ENCODE results near the gene PITPNB.

Gene PITPNB

DNA sequence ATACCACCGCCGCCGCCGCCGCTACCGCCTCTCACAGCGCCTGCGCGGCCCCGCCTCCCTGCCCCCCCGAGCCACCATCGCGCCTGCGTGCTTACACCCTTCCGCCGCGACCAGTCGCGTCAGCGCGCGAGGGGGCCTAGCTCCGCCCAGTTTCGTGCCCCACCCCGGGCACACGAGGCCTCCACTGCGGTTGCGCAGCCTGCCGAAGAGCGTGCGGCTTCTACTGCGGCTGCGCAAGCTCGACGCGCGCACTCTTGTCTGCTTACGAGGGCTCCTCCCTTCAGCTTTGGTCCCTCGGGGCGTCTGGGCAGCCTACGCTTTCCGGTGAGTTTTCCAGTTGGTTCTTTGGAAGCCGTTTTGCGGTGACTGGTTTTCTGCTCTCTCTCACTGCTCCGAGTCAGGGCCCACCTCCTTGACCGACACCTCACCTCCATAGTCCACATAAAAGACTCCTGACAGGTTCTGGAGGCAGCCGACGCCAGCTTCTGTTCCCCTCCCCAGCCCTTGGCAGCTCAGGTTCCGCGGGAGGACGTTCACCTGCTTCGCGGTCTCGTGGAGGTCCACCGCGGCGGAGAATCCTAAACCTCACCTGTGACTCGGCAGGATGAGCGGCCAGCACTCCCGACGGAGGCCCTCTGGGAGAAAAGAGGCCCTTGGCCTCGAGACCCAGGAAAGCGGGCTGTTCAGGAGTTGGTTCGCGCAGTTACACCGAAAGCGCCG lies at the start of gene PITPNB:
TSS of gene PITPNB (minus strand) at position 35 of the 720 bp plus-strand sequence. CDS start 65 bp downstream, outside the sequence.
- DNase-seq (ENCODE audit: low read depth, low spot score), result peak; percentile 97

DNA sequence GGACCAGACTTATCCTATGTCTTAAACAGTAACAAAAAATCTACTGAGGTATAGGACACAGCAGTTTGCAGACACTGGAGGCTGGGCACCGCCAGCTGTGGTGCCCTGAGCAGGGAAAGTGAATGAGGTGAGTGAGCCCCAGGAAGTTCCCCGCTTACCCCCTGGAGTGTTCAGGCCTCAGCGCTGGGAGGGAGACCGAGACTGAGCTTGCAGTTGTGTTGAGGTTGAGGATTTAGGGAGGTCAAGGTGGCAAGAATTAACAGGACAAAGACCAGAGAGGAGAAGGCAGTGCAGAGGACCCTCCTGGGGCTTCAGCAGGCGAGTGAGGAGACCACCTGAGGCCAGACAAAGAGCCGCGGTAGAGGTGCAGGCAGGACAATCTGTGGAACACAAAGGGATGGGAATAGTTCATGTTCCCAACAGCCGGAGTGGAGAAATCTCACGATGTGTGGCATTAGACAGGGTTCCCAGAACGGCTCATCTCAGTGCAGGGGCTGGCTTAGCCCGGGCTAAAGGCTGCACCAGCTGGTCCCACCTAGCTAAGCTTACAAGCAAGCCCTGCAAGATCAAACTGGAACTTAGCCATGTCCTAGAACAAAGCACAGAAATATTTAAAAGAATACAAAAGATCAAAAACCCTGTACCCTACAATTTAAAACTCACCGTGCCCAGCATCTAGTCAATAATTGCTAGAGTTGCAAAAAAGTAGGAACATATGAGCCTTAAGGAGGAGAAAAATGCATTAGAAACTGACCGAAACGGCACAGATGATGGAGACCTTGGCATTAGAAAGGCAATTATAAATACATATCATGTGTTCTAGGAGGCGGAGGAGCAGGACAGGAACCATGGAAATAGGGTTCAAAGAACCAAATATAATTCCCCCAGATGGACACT lies 47.4 kb upstream of the PITPNB start:
- no peak for DNase-seq (ENCODE audit: low read depth, low spot score)

DNA sequence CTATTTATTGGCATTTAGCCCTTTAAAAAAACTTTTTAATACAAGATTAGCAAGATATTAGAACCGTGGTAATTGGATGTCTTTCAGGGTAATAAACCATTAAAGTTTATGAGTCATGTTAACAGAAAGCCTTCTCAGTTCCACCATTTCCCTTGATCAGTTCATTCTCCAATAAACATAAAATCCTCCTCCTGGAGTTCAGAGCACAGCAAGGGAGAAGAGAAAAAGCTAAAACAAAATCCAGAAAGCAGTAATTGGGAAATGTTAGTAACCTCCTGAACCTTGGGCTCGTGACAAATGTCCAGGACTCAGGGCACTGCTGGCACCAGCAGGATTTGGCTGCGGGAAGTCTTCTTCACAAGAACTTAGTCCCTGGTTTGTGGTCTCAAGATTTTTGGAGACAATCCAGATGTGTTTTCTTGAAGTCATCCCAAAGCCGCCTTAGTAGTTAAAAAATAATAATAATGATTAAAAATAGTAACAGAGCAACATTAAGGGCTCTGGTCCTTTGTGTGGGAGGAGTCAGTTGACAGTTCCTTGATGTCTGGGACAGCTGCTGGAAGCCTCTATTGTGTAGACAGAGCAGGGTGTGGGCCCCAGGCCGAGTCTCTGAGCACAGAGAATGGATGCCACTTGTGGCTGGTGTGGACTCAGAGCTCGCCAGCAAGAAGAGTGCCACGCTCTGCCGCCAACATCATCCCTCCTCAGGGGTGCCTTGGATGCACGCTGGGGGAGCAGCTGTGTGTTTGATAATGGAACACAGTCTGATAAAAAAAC lies 43.4 kb upstream of the PITPNB start:
- no peak for DNase-seq (ENCODE audit: low read depth, low spot score)

DNA sequence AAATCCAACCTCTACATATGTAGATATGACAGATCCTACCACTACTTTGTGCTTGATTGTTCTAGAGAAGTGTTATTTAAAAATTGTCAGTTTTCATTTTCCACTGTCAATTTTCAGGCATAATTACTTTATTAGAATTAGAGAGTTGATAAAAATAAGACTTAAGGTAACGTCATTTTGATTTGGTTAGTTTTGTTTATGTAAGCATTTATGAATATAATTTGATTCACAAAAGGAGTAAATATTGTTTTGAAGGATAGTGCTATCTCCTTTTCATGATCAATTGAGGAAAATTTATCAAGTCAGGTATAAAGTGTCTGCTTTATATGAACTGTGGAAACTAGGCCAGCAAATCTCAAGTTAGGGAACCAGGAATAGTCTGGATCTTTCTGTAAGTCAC lies 42.6 kb upstream of the PITPNB start:
- DNase-seq (ENCODE audit: low read depth, low spot score), result no peak

DNA sequence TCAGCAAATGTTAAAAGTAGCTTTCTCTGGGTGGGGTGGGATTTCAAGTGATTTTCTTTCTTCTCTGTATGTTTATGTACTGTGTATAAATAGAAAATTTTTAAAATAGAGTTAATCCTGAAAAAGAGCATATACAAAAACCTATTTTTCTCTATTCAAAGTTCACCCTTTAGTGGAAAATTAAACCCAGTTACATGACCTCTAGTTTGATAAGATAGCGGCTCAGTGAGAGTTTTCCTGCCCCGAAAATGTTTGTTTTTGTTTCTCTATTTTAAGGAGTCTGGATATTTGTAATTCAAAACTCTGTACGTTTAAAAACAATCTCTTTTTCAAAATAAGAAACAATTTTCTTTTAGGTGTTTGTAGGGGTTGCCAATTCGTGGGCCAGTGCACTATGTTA lies 42.1 kb upstream of the PITPNB start:
- DNase-seq (ENCODE audit: low read depth, low spot score), result no peak

DNA sequence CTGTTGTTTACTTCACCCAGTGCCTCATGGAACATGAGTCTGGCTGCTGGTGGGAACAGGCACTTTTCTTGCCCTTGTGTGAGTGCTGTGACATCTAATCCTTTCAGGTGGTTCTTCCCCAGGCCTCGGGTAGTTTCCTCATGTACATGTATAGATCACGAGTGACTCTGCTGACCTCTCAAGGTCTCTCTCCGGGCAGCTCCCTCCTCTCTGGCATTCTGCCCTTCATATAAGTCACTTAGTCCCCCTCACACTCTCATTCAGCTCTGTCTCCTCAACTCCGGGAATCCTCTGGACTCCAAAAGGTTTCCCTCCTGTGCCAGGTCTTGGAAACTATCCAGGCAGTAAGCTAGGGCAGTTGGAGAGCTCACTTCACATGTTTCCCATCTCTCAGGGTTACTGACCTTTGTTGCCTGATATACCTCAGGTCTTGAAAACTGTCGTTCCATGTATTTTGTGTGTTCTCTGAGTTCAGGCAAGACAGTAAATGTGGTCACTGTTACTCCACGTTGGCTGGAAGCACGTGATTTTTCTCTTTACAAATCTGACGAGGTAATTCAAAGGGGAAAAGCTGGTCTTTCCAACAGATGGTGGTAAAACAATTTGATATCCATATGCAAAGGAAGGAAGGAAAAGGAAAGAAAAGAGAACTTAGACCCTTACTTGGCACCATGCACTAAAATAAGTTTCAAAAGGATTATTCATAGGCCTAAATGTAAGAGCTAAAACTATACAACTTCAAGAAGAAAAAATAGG lies 40.5 kb upstream of the PITPNB start:
- no peak for DNase-seq (ENCODE audit: low read depth, low spot score)

DNA sequence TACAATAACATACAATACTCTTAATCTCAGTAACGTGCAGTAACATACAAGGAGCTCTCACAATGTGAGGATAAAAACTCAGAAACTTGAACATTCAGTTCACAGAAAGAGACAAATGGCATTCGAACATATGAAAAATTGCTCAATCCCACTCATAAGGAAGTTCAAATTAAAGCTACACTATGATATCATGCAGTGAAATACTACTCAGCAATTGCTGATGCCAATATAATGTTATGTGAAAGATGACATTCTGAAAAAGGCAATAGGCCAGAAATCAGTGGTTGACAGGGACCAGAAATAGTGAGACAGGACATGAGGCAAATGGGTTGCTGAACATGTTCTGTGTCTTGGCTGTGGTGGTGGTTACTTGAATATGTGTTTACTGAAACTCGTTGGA lies 33.7 kb upstream of the PITPNB start:
- no peak for DNase-seq (ENCODE audit: low read depth, low spot score)

DNA sequence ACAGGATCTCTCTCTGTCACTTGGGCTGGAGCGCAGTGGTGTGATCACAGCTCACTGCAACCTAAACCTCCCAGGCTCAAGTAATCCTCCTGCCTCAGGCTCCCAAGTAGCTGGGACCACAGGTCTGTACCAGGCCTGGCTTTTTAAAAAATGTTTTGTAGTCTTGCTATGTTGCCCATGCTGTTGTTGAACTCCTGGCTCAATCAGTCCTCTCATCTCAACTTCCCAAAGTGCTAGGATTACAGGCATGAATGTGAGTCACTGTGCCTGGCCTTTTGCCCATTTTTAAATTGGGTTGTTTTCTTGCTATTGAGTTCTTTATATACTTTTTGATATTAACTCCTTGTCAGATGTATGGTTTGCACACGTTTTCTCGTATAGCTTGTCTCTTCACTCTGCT lies 33.0 kb upstream of the PITPNB start:
- peak; percentile 25 for DNase-seq (ENCODE audit: low read depth, low spot score)

DNA sequence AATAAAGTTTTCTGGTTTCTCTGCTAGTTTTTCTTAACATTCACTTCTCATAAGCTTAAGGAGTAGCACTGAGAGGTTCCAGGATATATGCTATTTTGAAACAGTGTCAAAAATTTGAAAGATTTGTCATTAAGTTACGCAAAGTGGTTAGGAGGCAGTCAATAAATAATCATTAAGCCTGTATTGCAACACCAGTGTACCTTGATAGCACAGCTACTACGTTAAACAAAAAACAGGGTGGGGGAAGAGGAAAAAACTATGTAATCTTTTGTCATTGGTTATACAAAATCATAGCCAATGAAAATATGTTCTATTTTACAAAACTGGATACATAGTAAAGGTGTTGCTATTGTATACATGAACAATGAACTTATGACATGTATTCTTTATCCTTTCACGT lies 30.4 kb upstream of the PITPNB start:
- no peak for DNase-seq (ENCODE audit: low read depth, low spot score)

DNA sequence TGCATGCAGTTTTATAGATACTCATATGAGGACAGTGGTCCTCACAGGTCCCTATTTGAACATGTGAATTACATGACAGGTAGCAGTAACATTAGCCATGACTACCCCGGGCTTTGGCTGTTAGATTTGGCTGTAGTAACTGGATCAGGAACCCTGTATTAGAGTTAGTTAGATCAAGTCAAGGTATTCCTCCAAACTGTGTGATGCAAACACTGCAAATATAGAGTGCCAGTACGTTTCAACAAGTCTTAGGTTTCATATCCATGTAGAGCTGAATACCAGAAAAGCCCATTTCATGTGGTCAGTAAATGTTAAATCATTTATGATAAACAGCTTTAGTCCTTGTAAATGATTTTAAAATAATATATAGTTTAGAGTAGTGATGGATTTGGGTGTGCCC lies 29.5 kb upstream of the PITPNB start:
- DNase-seq (ENCODE audit: low read depth, low spot score), result no peak

DNA sequence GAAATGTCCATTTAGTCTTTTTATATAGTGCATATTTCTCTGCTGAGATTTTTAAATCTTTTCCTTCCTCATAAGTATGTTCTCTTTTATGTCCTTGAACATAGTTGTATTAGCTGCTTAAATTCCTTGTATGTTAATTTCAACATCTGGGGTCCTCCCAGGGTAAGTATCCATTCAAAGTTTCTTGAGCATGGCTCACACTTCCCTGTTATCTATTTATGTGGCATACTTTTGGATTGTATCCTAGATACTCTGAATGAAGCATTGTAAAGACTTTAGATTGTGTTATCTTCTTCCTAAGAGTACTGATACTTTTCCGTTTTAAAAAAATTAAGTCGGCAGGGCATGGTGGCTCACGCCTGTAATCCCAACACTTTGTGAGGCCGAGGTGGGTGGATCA lies 28.4 kb upstream of the PITPNB start:
- DNase-seq (ENCODE audit: low read depth, low spot score), result no peak

DNA sequence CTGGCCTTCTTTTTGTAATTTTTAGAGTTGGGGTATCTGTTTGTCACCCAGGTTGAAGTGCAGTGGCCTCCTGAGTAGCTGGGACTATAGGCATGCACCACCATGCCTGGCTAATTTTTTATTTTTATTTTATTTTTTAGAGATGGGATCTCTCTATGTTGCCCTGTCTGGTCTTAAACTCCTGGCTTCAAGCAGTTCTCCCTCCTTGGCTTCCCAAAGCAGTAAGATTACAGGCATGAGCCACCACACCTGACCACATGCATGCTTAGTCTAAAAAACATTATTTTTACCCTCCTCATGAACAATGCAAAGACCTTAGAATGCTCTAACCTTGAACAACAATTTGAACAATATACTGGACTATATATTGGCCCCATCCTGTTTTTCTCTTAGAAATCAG lies 22.1 kb upstream of the PITPNB start:
- DNase-seq (ENCODE audit: low read depth, low spot score), result no peak

DNA sequence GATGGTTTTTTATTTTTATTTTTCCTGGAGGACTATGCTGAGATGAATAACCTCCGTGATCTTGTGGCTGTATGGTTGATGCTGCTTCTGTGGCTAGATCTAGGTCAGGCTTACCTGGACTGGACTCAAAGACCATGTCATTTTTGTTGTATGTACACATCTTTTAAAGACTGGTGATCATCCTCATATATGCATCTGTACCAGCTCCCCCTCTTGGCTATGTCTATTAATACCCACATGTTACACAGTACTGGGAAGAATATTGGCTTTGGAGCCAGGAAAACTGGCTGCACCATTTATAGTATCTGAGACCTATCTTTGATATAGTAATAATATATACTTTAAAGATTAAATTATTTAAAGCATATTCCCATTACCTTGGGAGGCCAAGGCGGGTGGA lies 18.4 kb upstream of the PITPNB start:
- no peak for DNase-seq (ENCODE audit: low read depth, low spot score)

DNA sequence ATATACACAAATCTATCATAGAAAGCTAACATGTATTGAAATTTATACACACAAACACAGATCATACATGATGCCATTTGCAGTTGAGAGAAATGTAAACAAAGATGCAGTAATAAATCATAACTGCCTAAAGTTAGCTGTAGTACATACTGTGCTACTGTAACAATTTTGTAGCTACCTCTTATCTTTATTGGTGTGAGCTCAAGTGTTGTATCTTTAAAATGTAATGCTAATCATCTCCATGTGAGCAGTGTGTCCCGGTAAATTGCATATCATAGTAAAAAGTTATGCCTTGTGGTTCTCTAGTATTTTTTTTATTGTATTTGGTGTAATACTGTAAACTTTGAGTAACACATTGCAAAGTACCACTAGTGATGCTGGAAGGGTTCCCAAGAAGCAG lies 16.8 kb upstream of the PITPNB start:
- no peak for DNase-seq (ENCODE audit: low read depth, low spot score)

DNA sequence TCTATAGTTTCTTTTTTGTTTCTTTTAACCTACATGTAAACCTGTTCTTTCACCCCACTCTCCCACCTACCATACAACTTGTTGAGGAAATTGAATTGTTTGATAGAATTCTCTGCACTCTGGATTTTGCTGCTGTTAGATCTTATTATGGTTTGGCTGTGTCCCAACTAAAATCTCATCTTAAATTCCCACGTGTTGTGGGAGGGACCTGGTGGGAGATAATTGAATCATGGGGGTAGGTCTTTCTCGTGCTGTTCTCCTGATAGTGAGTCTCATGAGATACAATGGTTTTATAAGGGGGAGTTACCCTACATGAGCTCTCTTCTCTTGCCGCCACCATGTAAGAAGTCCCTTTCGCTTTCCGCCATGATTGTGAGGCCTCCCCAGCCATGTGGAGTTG lies 15.0 kb upstream of the PITPNB start:
- DNase-seq (ENCODE audit: low read depth, low spot score), result no peak

DNA sequence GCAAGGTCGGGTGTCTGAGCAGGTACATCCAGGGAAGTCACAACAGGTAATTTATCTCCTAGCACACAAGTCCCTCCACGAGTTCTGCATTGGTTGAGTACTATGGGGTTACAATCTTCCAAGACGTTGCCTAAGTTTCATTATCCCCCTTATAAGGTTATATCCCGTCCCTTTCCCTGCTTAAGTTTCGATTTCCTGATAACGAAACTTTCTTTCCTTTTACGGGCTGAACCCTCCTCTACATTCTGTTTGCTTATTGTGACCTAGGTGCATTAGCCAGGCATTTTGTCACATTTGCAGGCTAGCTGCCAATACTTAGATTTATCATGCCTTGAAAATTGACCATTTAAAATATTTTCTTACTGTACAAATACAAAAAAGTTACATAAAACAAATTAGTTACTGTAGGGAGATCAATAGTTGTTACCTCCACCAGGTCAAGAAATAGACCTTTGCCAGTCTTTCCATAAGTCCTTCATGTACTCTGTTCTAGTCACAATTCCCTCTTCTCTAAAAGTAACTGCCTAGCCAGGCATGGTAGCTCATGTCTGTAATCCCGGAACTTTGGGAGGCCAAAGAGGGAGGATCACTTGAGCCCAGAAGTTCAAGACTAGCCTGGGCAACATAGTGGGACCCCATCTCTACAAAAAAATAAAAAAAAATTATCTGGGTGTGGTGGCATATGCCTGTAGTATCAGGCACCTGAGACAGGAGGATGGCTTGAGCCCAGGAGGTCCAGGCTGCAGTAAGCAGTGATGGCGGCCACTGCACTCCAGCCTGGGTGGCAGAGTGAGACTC lies 14.3 kb upstream of the PITPNB start:
- no peak for DNase-seq (ENCODE audit: low read depth, low spot score)

DNA sequence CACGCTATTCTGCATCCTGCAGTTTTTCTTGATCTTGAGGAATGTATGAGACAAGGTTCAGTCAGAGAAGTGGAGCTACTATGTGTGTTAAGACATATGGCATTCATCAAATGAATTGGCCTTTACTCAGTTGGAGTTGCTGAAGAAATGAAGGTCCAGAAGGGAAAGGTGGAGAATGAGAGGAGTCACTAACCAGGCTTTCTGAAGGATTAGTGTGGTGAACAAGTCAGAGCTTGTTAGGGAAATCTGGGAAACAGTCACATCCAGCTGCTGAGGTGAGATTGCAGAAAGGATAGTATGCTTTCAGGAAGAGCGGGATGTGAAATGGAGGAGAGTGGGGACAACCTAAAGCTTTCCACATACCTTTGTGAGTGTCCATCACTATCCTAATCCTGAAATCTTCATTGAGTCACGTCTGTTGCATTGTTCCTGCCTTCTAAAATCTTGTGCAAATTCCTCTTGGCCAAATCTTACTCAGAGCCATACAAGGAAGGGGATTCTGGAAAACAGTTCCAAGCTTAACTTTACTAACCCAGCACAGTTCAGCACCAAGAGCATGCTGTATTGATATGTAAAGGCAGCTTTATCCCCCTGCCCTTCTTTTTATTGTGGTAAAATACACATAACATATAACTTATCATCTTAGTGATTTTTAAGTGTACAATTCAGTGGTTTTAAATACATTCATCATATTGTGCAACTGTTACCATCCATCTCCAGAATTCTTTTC lies 11.4 kb upstream of the PITPNB start:
- DNase-seq (ENCODE audit: low read depth, low spot score), result no peak

DNA sequence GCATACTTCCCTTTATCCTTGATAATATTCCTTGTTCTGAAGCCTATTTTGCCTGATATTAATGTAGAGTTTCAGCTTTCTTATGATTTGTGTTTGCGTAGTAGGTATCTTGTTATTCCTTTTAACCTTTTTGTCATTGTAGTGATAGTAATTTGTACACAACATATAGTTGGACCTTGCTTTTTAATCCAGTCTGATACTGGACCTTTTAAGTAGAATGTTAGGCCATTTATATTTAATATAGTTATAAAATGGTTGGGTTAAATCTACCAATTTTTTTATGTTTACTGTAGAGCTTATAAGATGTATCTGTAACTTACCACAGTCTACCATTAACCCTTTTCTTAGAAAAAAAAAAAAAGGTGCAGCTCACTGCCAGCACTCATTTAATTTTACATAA lies 8.6 kb upstream of the PITPNB start:
- DNase-seq (ENCODE audit: low read depth, low spot score), result no peak

DNA sequence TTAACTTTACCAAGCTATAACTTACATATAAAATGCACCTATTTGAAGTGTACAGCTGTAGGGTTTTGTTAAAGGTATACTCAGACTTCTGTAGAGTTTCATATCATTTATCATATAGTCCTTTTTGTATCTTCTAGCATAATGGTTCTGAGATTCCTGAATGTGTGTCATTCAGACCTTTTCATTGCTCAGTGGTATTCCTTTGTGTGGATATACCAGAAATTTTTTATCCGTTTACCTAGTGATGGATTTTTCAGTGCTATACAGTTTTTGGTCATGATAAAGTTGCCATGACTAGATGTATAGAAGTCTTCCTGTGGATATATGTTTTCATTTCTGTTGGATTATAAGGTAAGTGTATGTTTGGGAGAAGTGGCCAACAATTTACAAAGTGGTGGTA lies 6.3 kb upstream of the PITPNB start:
- no peak for DNase-seq (ENCODE audit: low read depth, low spot score)
